GM18499 (cell line): ENCODE measurements around the gene CENPC.
"Not testable (repeated sequence)": the region's sequence is repeated elsewhere in the genome, so short reads cannot be mapped to it uniquely, and the experiment has no call there.

Experiments used
- ATAC-seq: cut with Tn5 transposase; IDR thresholded peaks from one replicate; pipeline ENCODE4 v1.9.1; 2021; ENCODE audit warnings: moderate number of reproducible peaks; ENCODE audit not compliant: insufficient read depth, unreplicated experiment

The CENPC gene

DNA sequence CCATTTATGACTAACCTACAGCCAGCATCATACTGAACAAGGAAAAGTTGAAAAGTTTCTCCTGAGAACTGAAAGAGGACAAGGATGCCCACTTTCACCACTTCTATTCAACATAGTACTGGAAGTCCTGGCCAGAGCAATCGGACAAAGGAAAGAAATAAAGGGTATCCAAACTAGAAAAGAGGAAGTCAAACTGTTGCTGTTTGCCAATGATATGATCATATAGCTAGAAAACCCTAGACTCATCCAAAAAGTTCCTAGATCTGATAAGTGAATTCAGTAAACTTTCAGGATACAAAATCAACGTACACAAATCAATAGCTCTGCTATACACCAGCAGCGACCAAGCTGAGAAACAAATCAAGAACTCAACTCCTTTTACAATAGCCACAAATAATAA is 64.5 kb downstream of the CENPC start:
- ATAC-seq, result no peak

GRCh38 chr4:67475155-67475554 is 70.1 kb downstream of the CENPC start:
- ATAC-seq, result no peak

GRCh38 chr4:67470871-67471270 is 74.4 kb downstream of the CENPC start:
- no peak for ATAC-seq

DNA sequence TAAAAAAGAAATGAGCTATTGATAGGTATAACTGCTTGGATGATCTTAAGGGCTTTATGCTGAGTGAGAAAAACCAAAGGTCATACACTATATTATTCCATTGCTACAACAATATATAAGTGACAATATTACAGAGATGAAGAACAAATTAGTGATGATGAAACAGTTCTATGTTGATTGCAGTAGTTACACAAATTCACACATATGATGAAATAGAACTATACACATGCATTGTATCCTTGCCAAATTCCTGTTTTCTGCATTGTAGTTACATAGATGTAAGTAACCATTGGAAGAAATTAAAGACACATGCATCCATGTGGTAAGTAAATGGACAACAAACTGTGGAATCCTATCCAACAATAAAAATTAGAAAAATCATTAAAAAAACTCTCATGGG is 76.5 kb downstream of the CENPC start:
- no peak for ATAC-seq

GRCh38 chr4:67466751-67467150 is 78.6 kb downstream of the CENPC start:
- ATAC-seq, result no peak

DNA sequence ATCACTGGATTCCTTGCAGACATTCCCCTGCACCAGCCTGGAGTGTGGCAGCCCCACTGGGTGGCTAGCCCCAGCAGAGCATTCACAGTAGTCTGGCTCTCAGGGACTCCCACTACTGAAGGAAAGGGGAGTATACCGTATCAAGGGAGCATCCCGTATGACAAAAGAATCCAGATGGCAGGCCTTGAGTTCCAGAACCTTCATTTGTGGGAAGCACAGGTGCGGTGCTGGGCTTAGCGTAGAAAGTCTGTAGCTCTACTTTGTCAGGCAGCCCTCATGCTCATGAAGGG is 79.6 kb downstream of the CENPC start:
- ATAC-seq, result no peak

DNA sequence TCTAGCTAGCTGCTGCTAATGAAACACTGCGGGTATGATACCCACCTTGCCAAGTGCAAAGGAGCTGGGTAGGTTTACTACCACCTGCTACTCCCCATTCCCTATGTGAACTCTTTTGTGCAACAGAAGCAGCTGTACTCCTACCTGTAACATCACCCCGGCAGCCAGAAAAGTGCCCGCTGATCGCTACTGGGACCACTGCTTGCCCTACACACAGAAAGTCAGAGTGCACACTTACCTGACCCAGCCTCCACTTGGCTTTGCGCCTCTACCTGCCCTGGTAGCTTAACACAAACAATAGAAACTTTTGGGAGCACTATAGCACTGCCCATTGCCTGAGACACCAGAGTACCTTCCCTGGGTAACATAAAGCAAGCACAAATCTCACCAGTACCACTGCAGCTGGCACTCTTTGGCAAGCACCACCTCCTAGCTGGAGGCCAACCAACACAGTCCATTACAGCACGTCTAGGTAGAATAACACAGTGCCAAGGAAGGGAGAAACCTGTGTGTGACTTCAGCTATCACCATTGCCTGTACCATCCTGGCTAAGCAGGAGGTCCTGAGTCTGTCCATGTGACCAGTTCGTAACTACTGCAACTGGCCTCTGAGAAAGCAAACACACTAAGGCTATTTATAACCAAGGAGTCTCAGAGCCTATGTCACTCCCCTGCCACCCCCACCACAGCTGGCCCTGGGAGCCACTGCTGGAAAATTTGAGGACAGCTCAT is 80.1 kb downstream of the CENPC start:
- ATAC-seq, result no peak

- no peak for ATAC-seq
Measured at GRCh38 chr4:67460574-67460973, 84.7 kb downstream of the CENPC start.

- no peak for ATAC-seq
Measured at GRCh38 chr4:67459164-67459563, 86.1 kb downstream of the CENPC start.

GRCh38 chr4:67456577-67457196 is 88.6 kb downstream of the CENPC start:
- no peak for ATAC-seq

DNA sequence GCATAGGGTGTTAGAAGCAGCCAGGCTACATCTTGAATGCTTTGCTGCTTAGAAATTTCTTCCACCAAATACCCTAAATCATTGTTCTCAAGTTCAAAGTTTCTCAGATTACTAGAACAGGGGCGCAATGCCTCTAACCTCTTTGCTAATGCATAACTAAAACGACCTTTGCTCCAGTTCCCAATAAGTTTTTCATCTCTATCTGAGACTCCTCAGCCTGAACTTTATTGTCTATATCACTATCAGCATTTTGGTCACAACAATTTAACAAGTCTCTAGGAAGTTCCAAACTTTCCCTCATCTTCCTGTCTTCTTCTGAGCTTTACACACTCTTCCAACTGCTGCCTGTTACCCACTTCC is 92.5 kb downstream of the CENPC start:
- ATAC-seq, result not testable (repeated sequence)

DNA sequence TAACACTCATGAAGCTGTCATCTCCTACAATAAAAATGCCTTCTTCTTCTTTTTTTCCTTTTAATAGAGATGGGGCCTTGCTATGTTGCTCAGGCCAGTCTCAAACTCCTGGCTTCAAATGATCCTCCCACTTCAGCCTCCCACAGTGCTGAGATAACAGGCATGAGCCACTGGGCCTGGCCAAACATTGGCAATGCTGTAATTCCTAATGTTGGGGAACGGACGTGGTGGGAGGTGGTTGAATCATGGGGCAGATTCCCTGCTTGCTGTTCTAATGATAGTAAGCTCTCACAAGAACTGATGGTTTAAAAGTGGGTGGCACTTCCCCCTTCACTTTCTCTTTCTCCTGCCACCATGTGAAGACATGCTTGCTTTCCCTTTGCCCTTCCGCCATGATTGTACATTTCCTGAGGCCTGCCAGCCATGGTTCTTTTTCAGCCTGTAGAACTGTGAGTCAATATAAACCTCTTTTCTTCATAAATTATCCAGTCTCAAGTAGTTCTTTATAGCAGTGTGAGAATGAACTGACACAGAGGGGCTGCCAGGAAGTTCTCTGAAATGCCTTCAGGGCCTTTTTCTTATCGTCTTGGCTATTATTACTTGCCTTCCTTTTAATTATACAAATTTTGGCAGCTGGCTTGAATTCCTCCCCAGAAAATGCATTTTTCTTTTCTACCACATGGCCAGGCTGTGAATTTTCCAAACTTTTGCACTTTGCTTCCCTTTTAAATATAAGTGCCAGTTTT is 93.0 kb downstream of the CENPC start:
- ATAC-seq, result no peak

DNA sequence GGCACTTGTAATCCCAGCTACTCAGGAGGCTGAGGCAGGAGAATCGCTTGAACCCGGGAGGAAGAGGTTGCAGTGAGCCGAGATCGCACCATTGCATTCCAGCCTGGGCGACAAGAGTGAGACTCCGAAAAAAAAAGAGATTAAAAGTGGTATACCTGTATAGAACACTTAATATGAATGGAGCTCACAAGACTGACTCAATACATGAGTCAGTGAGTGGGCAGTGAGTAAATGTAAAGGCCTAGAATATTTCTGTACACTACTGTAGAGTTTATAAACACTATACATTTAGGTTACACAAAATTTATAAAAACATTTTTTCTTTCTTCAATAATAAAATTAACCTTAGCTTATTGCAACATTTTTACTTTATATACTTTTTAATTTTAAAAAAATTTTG is 93.8 kb downstream of the CENPC start:
- ATAC-seq, result no peak

GRCh38 chr4:67448621-67449020 is 96.7 kb downstream of the CENPC start:
- no peak for ATAC-seq

DNA sequence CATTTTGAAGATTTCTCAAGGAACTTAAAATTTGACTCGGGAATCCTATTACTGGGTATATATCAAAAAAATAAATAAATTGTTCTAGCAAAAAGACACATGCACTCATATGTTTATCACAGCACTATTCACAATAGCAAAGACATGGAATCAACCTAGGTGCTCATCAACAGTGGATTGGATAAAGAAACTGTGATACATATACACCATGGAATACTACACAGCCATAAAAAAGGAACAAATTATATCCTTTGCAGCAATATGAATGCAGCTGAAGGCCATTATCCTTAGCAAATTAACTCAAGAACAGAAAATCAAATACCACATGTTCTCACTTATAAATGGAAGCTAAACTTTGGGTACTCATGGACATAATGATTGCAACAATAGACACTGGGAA is 97.4 kb downstream of the CENPC start:
- ATAC-seq, result no peak

DNA sequence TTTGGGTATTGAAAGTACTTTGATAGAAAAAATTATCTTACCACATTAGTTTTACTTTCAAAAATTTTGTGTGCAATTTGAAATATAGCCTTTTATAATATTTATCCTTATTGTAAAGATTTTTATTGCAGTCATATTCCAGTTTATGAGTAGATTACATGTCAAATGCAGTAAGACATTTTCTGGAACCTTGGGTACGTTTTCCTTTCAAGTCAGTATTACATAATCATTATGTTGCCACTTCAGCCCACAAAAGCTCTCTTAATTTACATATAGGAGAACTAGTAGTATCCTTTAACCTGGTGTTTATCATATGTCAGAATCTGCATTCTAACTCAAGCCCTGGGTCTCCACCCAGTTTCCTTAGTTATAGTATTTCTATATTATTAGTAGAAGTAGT is 98.5 kb downstream of the CENPC start:
- no peak for ATAC-seq

- not testable (repeated sequence) for ATAC-seq
Measured at GRCh38 chr4:67445881-67446280, 99.4 kb downstream of the CENPC start.

DNA sequence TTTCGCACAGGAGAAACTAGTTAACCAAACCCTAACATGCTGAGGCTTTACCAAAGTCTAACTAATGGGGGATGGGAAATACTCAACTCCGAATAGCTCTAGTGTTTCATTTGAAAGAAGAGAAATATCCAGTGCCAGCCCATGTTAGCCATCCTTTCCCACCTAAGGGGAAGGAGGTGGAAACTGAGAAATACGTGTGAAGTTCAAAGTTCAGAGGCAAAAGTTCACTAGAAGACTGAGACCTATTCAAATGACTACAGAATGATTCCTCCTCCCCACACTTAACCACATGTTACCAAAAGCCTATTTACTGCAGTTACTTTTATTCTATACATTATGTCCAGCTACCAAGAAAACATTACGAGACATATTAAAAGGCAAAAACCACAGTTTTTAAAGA is 106.3 kb downstream of the CENPC start:
- no peak for ATAC-seq

DNA sequence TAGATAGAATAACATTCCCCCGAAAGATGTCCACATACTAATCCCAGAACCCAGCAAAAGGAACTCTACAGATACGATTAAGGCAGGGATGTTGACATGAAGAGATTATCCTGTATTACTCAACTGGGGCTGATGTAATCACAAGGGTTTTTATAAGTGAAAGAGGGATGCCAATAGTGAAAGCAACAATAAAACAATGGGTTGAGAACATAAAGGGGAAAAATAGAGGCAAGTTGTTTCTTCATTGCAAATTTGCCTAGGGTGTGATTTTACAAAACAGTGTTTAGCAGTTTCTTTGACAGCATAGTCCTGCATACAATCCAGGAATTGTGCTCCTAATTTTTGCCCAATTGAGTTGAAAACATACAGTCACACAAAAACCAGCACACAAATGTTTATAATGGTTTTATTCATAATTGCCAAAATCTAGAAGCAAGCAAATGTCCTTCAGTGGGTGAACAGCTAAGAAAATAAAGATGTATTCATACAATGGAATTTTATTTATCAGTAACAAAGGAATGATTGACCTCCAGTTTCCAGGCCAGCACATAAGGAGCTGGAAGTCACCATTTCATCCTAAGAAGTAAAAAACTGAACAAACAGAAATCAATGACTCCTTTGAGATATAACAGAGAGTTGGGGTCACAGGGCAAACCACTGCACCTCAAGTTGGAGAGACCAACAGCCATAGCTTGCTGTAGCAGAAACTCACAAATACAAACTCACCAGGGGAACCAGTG is 107.2 kb downstream of the CENPC start:
- no peak for ATAC-seq

- peak; percentile 50 for ATAC-seq
Measured at GRCh38 chr4:67436742-67437141, 108.6 kb downstream of the CENPC start.

DNA sequence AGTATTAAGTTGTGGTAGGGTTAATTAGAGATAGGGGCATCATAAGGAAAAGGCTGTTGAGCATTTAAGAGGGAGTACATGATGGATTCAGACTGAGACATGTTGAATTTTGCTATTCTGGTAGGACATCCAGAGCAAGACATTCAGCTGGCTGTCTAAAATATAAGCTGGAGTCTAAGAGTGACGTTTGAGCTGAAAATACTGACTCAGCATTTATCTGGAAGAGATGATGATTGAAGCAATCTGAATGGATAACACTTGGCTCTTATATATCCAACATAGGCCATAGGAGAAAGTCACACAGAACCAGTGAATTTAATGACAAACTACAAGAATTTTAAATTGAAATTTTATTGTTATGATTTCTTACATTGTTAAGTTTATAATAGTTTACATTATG is 114.3 kb downstream of the CENPC start:
- ATAC-seq, result no peak
